SU-DHL-6 (cell line): Measurements from ENCODE around the gene NRG3.

Experiments used
- H2AFZ ChIP-seq: fragments of 200-600 bp; sonication (generic); 2 replicates; pipeline ENCODE4 v1.6.1; 2014; ENCODE audit warnings: low read depth, mild to moderate bottlenecking, moderate library complexity, mixed read lengths, antibody characterized with exemption, low read length; ENCODE audit not compliant: severe bottlenecking
- H3F3A ChIP-seq: fragments of 200-600 bp; shearing (Covaris generic); 2 replicates; pipeline ENCODE4 v1.6.0; 2016; ENCODE audit warnings: antibody characterized with exemption, mild to moderate bottlenecking; ENCODE audit not compliant: insufficient read depth
- H3K27ac ChIP-seq: fragments of 200-600 bp; sonication (generic); 2 replicates; pipeline ENCODE4 v1.5.1; 2016; ENCODE audit warnings: low read depth, mild to moderate bottlenecking, low read length, moderate library complexity, mixed read lengths
- H3K27me3 ChIP-seq: fragments of 200-600 bp; sonication (generic), shearing (Covaris generic); 2 replicates; pipeline ENCODE4 v1.6.0; 2014; ENCODE audit warnings: mild to moderate bottlenecking, low read length
- H3K36me3 ChIP-seq: fragments of 200-600 bp; sonication (generic); 2 replicates; pipeline ENCODE4 v1.6.1; 2014; ENCODE audit warnings: mild to moderate bottlenecking, low read length, mixed read lengths
- H3K4me2 ChIP-seq: fragments of 300-600, 200-600 bp; shearing (Covaris generic), sonication (generic); 2 replicates; pipeline ENCODE4 v1.6.0; 2014; ENCODE audit warnings: low read length, low read depth, mild to moderate bottlenecking; ENCODE audit not compliant: poor library complexity, severe bottlenecking
- H3K4me3 ChIP-seq: fragments of 200-600 bp; sonication (generic); 2 replicates; pipeline ENCODE4 v1.5.1; 2014; ENCODE audit warnings: antibody characterized with exemption, low read length, mild to moderate bottlenecking, mixed read lengths; ENCODE audit not compliant: insufficient read depth, poor library complexity, severe bottlenecking
- H3K79me2 ChIP-seq: fragments of 200-600 bp; sonication (generic); 2 replicates; pipeline ENCODE4 v1.6.1; 2014; ENCODE audit warnings: mild to moderate bottlenecking, low read length, moderate library complexity; ENCODE audit not compliant: insufficient read depth
- H3K9ac ChIP-seq: fragments of 200-600 bp; sonication (generic); 2 replicates; pipeline ENCODE4 v1.7.0; 2014; ENCODE audit warnings: mild to moderate bottlenecking, low read length
- H3K9me2 ChIP-seq: fragments of 200-600 bp; sonication (generic); replicated peaks from 2 replicates; pipeline ENCODE4 v1.6.1; 2014; ENCODE audit warnings: low read length; ENCODE audit not compliant: insufficient read depth
- H3K9me3 ChIP-seq: fragments of 200-600 bp; sonication (generic); 2 replicates; pipeline ENCODE4 v1.6.1; 2014; ENCODE audit warnings: low read length, mixed read lengths; ENCODE audit not compliant: insufficient read depth
- H4K20me1 ChIP-seq: fragments of 200-600 bp; sonication (generic); 2 replicates; pipeline ENCODE4 v1.6.1; 2014; ENCODE audit warnings: low read depth, mild to moderate bottlenecking, antibody characterized with exemption, low read length, moderate library complexity, mixed read lengths
- EZH2phosphoT487 ChIP-seq: fragments of 200-600 bp; sonication (generic), shearing (Covaris generic); conservative IDR thresholded peaks from 2 replicates; pipeline ENCODE4 v1.6.1; 2018; ENCODE audit warnings: mild to moderate bottlenecking, antibody characterized with exemption, low read length, moderate library complexity, mixed read lengths
- TF ChIP-seq, protein P1 (sequence below): fragments of 200-600 bp; sonication (generic); IDR thresholded peaks from one replicate; pipeline ENCODE4 v1.5.1; 2017; ENCODE audit warnings: antibody characterized with exemption, mild to moderate bottlenecking, low read length, moderate library complexity; ENCODE audit not compliant: insufficient read depth, poor library complexity, severe bottlenecking

NRG3 gene

DNA sequence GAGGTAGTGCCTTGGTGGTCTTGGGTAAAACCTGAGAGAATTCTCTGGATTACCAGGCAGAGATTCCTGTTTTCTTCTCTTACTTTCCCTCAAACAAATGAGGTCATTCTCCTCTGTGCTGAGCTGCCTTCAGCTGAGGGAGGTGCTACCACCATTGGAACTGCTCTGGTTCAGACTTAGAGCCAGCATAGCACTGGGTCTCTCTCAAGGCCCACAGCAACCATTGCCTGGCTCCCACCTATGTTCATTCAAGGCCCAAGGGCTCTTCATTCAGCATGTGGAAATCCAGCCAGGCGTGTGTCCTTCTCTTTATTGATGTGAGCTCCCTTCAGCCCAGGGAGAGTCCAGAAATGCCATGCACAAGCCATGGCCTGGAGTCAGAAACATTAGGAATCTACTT, 261.1 kb downstream of the NRG3 start:
- Histone ChIP-seq H4K20me1 (no peaks in the 10 kb centered on the region), H3K4me3 (no peak overlapping the region), H3F3A (no peaks in the 10 kb centered on the region), H3K9me2 (no peaks in the 10 kb centered on the region), H2AFZ (no peak overlapping the region), H3K9me3 (no peaks in the 10 kb centered on the region), H3K9ac (no peak overlapping the region), H3K27ac (no peak overlapping the region), H3K79me2 (no peaks in the 10 kb centered on the region), H3K27me3 (no peaks in the 10 kb centered on the region), H3K4me2 (no peak overlapping the region), H3K36me3 (no peaks in the 10 kb centered on the region)
- TF ChIP-seq, protein P1, sequence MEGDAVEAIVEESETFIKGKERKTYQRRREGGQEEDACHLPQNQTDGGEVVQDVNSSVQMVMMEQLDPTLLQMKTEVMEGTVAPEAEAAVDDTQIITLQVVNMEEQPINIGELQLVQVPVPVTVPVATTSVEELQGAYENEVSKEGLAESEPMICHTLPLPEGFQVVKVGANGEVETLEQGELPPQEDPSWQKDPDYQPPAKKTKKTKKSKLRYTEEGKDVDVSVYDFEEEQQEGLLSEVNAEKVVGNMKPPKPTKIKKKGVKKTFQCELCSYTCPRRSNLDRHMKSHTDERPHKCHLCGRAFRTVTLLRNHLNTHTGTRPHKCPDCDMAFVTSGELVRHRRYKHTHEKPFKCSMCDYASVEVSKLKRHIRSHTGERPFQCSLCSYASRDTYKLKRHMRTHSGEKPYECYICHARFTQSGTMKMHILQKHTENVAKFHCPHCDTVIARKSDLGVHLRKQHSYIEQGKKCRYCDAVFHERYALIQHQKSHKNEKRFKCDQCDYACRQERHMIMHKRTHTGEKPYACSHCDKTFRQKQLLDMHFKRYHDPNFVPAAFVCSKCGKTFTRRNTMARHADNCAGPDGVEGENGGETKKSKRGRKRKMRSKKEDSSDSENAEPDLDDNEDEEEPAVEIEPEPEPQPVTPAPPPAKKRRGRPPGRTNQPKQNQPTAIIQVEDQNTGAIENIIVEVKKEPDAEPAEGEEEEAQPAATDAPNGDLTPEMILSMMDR: no peak
- TF ChIP-seq EZH2phosphoT487: no peak

DNA sequence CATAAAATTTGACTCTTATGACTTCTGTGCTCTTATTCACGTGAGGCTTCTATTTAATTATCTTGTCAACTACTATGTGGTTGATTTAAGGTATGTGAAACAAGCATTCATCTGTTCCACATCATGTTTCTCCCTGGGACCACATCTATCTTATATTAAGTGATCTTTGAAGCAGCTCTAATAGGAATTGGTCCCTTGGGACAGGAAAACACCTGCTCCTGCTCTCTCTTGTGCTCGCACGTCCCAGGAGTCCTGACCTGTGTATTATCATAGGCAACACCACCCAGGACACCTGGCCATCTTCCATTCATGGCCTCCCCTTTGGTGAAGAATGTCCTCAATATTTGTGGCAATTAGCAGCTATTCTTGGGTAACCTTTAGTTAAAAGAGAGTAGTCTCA, 269.2 kb downstream of the NRG3 start:
- no peaks in the 10 kb centered on the region for H4K20me1 ChIP-seq
- H3K27ac ChIP-seq: no peak overlapping the region

DNA sequence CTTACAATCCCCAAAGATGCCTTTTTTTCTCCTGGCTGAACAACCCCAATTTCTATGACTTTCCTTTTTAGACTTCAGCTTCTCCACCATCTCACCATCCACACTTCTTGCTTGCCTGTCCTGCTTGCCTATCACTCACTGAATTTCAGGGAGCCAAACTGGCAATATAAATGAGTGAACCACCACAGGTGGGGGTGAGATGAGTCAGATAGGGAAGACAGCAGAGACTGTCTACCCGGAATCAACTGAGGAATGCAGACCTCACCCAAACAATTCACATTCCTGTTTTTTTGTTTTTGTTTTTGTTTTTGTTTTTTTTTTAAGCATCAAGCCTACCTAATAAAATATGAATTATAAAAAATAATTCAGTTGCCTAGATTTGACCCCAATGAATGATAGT, 273.8 kb downstream of the NRG3 start:
- no peaks in the 10 kb centered on the region for H3K9me3 ChIP-seq
- H4K20me1 ChIP-seq: no peaks in the 10 kb centered on the region
- TF ChIP-seq EZH2phosphoT487: no peak
- TF ChIP-seq, protein P1: no peak
- no peaks in the 10 kb centered on the region for H3K27me3 ChIP-seq
- no peaks in the 10 kb centered on the region for H3F3A ChIP-seq
- H3K9me2 ChIP-seq: no peaks in the 10 kb centered on the region
- no peaks in the 10 kb centered on the region for H3K36me3 ChIP-seq
- no peak overlapping the region for H3K4me3 ChIP-seq
- no peak overlapping the region for H2AFZ ChIP-seq
- no peak overlapping the region for H3K9ac ChIP-seq
- H3K4me2 ChIP-seq: no peak overlapping the region
- H3K27ac ChIP-seq: no peak overlapping the region
- H3K79me2 ChIP-seq: no peaks in the 10 kb centered on the region

More for the DNA sequence above, 269.2 kb downstream of the NRG3 start:
- no peaks in the 10 kb centered on the region for H3F3A ChIP-seq
- H3K4me3 ChIP-seq: no peak overlapping the region
- no peak overlapping the region for H2AFZ ChIP-seq
- no peaks in the 10 kb centered on the region for H3K9me2 ChIP-seq
- no peaks in the 10 kb centered on the region for H3K36me3 ChIP-seq
- no peaks in the 10 kb centered on the region for H3K27me3 ChIP-seq
- no peak for TF ChIP-seq EZH2phosphoT487
- TF ChIP-seq, protein P1: no peak
- H3K9ac ChIP-seq: no peak overlapping the region
- H3K9me3 ChIP-seq: no peaks in the 10 kb centered on the region
- H3K4me2 ChIP-seq: no peak overlapping the region
- H3K79me2 ChIP-seq: no peaks in the 10 kb centered on the region

DNA sequence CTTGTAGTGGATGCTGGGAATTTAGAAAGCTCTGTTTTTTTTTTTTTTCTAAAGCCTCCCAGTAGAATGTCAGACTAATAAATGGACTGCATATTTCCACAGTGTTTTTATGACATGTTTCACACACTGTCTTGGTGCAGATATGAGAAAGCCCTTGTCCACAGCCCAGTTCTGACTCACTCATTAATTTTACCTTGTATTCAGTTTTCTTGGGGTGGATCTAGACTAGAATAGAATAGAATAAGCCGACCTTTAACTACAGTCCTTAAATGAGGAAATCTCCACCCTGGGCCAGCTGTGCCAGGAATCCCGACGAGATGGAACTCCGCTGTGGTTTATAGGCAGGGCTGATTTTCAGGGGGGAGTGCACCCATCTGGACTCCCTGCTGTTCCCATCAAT, 274.7 kb downstream of the NRG3 start:
- no peak overlapping the region for H3K27ac ChIP-seq
- no peaks in the 10 kb centered on the region for H3K27me3 ChIP-seq
- H3K9me3 ChIP-seq: no peaks in the 10 kb centered on the region
- no peak overlapping the region for H3K9ac ChIP-seq
- no peaks in the 10 kb centered on the region for H3K9me2 ChIP-seq
- H3K4me3 ChIP-seq: no peak overlapping the region
- H3K4me2 ChIP-seq: no peak overlapping the region
- H3K79me2 ChIP-seq: no peaks in the 10 kb centered on the region
- no peaks in the 10 kb centered on the region for H4K20me1 ChIP-seq
- TF ChIP-seq EZH2phosphoT487: no peak
- TF ChIP-seq, protein P1: no peak
- H3F3A ChIP-seq: no peaks in the 10 kb centered on the region
- H2AFZ ChIP-seq: no peak overlapping the region
- H3K36me3 ChIP-seq: no peaks in the 10 kb centered on the region
